Measurements from ENCODE around the gene CCDC97.
"Not testable (repeated sequence)": the region's sequence is repeated elsewhere in the genome, so short reads cannot be mapped to it uniquely, and the experiment has no call there.

The CCDC97 gene

DNA sequence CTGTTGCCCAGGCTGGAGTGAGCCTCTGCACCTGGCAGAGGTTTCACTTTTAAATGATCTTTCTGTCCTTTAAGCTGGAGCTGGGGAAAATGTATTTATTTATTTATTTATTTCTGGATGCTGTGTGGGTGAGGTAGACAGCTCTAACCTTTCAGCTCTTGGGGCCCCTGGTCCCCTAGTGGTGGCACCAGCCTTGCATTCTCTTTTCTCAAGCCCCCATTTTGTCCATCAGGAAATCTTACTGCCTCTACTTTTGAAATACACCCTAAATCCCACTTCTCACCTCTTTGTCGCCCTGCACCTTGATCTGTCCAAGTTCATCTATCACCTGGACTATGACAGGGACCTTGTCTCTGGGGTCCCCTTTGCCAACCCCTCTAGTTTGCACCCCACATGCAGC lies 56.1 kb downstream of the CCDC97 start:
- no peak for DNase-seq

DNA sequence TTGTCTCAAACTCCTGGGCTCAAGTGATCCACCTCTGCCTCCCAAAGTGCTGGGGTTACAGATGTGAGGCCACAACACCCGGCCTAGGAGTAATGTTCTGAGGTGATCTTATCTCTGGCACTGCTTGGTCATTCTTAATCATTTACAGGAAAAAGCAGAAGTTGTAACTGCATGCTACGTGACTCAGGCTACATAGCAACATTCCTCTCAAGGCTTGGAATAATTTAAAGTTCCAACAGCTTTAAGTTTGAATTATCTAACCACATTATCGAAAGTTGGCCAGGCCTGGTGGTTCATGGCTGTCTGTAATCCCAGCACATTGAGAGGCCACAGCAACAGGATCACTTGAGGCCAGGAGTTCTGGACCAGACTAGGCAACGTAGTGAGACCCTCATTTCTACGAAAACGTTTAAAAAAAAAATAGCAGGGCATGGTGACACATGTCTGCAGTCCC lies 57.9 kb downstream of the CCDC97 start:
- DNase-seq: no peak

DNA sequence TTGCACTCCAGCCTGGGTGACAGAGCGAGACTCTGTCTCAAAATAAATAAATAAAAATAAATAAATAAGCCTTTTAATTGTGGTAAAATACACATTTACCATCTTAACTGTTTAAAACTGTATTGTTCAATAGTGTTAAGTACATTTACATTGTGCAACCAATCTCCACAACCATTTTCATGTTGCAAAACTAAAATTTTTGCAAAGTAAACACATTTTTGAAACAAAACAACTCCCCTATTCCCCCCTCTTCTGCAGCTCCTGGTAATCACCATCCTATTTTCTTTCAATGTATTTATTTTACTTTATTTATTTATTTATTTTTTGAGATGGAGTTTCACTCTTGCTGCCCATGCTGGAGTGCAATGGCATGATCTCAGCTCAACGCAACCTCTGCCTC lies 59.8 kb downstream of the CCDC97 start:
- no peak for DNase-seq

DNA sequence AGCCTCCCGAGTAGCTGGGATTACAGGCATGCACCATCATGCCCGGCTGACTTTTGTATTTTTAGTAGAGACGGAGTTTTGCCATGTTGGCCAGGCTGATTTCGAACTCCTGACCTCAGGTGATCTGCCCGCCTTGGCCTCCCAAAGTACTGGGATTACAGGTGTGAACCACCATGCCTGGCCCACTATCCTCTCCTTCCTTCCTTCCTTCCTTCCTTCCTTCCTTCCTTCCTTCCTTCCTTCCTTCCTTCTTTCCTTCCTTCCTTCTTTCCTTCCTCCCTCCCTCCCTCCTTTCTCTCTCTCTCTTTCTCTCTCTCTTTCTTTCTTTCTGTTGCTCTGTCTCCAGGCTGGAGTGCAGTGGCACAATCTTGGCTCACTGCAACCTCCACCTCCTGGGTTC lies 61.1 kb downstream of the CCDC97 start:
- not testable (repeated sequence) for DNase-seq

DNA sequence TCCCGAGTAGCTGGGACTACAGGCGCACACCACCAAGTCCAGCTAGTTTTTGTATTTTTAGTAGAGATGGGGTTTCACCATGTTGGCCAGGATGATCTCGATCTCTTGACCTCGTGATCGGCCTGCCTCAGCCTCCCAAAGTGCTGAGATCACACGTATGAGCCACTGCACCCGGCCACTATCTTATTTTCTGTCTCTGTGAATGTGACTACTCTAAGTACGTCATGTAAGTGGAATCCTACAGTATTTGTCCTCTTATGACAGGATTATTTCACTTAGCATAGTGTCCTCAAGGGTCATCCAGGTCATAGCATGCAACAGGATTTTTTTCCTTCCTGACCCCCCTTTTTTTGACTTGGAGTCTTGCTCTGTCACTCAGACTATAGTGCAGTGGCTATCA lies 61.6 kb downstream of the CCDC97 start:
- no peak for DNase-seq

DNA sequence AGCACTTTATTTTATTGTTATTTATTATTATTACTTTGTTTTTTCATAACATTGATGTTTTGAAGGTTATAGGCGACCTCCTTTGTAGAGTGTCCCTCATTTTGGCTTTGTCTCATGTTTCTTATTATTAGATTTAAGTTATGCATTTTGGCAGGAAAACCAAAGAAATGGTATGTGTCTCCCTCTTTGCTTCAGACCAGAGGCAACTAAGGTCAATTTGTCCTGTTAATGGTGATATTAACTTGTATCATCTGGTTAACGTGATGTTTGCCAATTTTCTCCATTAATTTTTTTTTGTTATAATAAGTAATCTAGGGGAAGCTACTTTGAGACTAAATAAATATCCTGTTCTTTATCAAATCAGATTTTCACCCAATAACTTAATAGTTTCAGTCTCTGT lies 62.5 kb downstream of the CCDC97 start:
- DNase-seq: no peak

DNA sequence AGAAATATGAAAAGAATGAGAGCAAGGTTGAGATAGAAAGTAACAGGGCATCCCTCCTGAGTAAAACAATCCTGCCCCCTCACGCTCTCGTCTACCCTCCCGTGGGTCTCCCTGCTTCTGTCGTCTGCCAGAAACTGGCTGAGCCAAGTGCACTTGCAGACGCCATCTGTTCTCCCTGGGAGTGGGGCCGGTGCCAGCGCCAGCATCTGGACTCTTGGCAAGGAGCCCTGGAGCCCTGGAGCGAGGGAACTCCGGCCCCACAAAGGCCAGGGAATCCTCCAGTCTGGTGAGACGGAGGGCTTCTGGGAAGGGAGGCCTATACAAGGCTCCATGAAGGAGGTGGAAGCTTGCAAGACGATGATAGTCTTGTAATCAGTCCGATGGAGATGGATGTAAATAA lies 64.0 kb downstream of the CCDC97 start:
- peak; percentile 94 for DNase-seq

Measured in NCI-H1694 (cell line).